Astrocyte (in vitro differentiated cells and primary cell): ENCODE measurements around the gene RAPGEF3. TPM values are rescaled to one million over a fixed set of nuclear protein-coding genes. Genes with fewer than 3 reads are reported as not detected.

Experiments used
- DNase-seq: peaks from one replicate; pipeline ENCODE4 v3.0.0-alpha.2; 2010; ENCODE audit warnings: low read depth
- FAIRE-seq: peaks from 2 replicates; lab custom pipeline; 2011; peaks lifted over from hg19 to GRCh38; lab: Jason Lieb, UNC
- H2AFZ ChIP-seq: 2 replicates; pipeline ENCODE4 v1.6.0; 2012; ENCODE audit warnings: low read depth, low read length, inconsistent platforms
- H3K27ac ChIP-seq: 2 replicates; pipeline ENCODE4 v1.5.1; 2011; ENCODE audit warnings: low read depth, low read length, inconsistent platforms
- H3K27me3 ChIP-seq: 2 replicates; pipeline ENCODE4 v1.6.0; 2011; ENCODE audit warnings: low read length, inconsistent platforms; ENCODE audit not compliant: insufficient read depth
- H3K36me3 ChIP-seq: 2 replicates; pipeline ENCODE4 v1.5.1; 2011; ENCODE audit warnings: low read length, inconsistent platforms; ENCODE audit not compliant: insufficient read depth
- H3K4me1 ChIP-seq: 2 replicates; pipeline ENCODE4 v1.5.1; 2011; ENCODE audit warnings: low read length, inconsistent platforms; ENCODE audit not compliant: insufficient read depth
- H3K4me2 ChIP-seq: 2 replicates; pipeline ENCODE4 v1.6.0; 2012; ENCODE audit warnings: low read length, inconsistent platforms
- H3K4me3 ChIP-seq: 2 replicates; pipeline ENCODE4 v1.5.1; 2011; ENCODE audit warnings: low read depth, mild to moderate bottlenecking, low read length, inconsistent platforms; ENCODE audit not compliant: insufficient read depth
- H3K79me2 ChIP-seq: 2 replicates; pipeline ENCODE4 v1.6.0; 2012; ENCODE audit warnings: mild to moderate bottlenecking, low read length, inconsistent platforms; ENCODE audit not compliant: insufficient read depth
- H3K9ac ChIP-seq: 2 replicates; pipeline ENCODE4 v1.6.0; 2012; ENCODE audit warnings: mild to moderate bottlenecking, low read length, inconsistent platforms
- H3K9me3 ChIP-seq: 2 replicates; pipeline ENCODE4 v1.5.1; 2012; ENCODE audit warnings: low read depth, mild to moderate bottlenecking, low read length, inconsistent platforms; ENCODE audit not compliant: insufficient read depth
- H4K20me1 ChIP-seq: 2 replicates; pipeline ENCODE4 v1.6.0; 2012; ENCODE audit warnings: low read length, inconsistent platforms; ENCODE audit not compliant: insufficient read depth
- H3K27ac Mint-ChIP-seq: one replicate; pipeline ENCODE4 v1.8.0; 2021; ENCODE audit warnings: mild to moderate bottlenecking, mixed read lengths; ENCODE audit not compliant: unreplicated experiment
- H3K27me3 Mint-ChIP-seq: one replicate; pipeline ENCODE4 v1.8.0; 2021; ENCODE audit warnings: low read depth, mixed read lengths; ENCODE audit not compliant: unreplicated experiment
- H3K36me3 Mint-ChIP-seq: one replicate; pipeline ENCODE4 v1.8.0; 2021; ENCODE audit warnings: low read depth, mixed read lengths; ENCODE audit not compliant: unreplicated experiment
- H3K4me1 Mint-ChIP-seq: one replicate; pipeline ENCODE4 v1.8.0; 2021; ENCODE audit warnings: low read depth, mixed read lengths; ENCODE audit not compliant: unreplicated experiment
- H3K4me3 Mint-ChIP-seq: one replicate; pipeline ENCODE4 v1.8.0; 2021; ENCODE audit warnings: mild to moderate bottlenecking, moderate library complexity, mixed read lengths; ENCODE audit not compliant: unreplicated experiment
- H3K9me3 Mint-ChIP-seq: one replicate; pipeline ENCODE4 v1.8.0; 2021; ENCODE audit warnings: mild to moderate bottlenecking, mixed read lengths; ENCODE audit not compliant: unreplicated experiment
- CTCF ChIP-seq: IDR thresholded peaks from 2 replicates; pipeline ENCODE4 v1.5.1; 2011; ENCODE audit warnings: low read depth, mild to moderate bottlenecking, inconsistent platforms, low read length, moderate library complexity; ENCODE audit not compliant: insufficient read depth
- EZH2 ChIP-seq: IDR thresholded peaks from 2 replicates; pipeline ENCODE4 v1.6.1; 2012; ENCODE audit warnings: mild to moderate bottlenecking, low read length, inconsistent platforms; ENCODE audit not compliant: insufficient read depth
- total RNA-seq: library from RNA; stranded (reverse); gene quantifications from 2 replicates; pipeline ENCODE4 v1.2.1, GENCODE V29; 2021

Gene RAPGEF3
- total RNA-seq, 1 donor from 2014 or later: 5.9 TPM

DNA sequence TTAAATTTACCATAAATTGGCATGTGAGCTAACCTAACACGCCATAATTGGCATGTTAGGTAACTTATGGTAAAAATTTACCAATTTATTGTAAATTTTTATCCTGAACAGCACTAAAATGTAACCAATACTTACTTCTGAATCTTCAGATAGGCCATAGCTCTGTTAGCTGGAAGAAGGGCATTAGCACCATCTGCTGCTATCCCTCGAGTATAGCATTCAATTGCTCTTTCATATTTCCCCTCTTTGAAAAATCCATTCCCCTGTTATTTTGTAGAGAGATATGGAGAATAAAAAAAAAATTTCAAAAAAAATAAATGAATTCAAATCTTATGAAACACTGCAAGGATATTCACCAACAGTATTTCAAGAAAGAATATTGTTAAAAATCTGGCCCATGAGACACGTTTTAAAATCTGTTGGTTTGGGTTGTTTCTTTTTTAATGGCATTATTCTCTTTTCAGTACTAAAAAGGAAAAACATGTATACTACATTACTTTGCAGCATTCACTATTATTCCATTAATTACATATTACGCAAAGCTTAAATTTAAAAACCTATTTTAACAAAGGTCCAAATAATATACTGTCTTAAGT lies 71.9 kb downstream of the RAPGEF3 start:
- Mint-ChIP-seq H3K4me1 (no peaks in the 10 kb centered on the region), H3K36me3 (no peaks in the 10 kb centered on the region), H3K9me3 (no peaks in the 10 kb centered on the region), H3K4me3 (no peak overlapping the region), H3K27ac (no peak overlapping the region), H3K27me3 (no peaks in the 10 kb centered on the region)
- Histone ChIP-seq H3K27me3 (no peaks in the 10 kb centered on the region), H3K36me3 (peaks cover 19% of the 10 kb centered on the region), H3K79me2 (no peaks in the 10 kb centered on the region), H3K9ac (no peak overlapping the region), H3K4me1 (no peaks in the 10 kb centered on the region), H3K4me3 (no peak overlapping the region), H3K4me2 (no peak overlapping the region), H2AFZ (no peak overlapping the region), H4K20me1 (no peaks in the 10 kb centered on the region), H3K27ac (no peak overlapping the region), H3K9me3 (no peaks in the 10 kb centered on the region)
- no peak for FAIRE-seq
- TF ChIP-seq EZH2: no peak
- peak; percentile 78 for TF ChIP-seq CTCF
- DNase-seq: peak; percentile 21

Other genes with a start within 250 kb of the RAPGEF3 start
- 36.2 and 39.2 TPM in 2 replicates for gene RPAP3, start 52.9 kb downstream of the RAPGEF3 start, total RNA-seq
- not detected in 2 replicates for gene ENDOU, start 33.4 kb downstream of the RAPGEF3 start, total RNA-seq
- gene SLC48A1, start 14.4 kb upstream of the RAPGEF3 start, total RNA-seq: 17.7 and 23.8 TPM in 2 replicates
- 76.3 and 92.2 TPM in 2 replicates for gene HDAC7, start 61.0 kb upstream of the RAPGEF3 start, total RNA-seq
- 6.1 and 6.6 TPM in 2 replicates for gene VDR, start 146.1 kb upstream of the RAPGEF3 start, total RNA-seq
- 19.4 and 30.0 TPM in 2 replicates for gene TMEM106C, start 204.7 kb upstream of the RAPGEF3 start, total RNA-seq
- 11.2 and 20.3 TPM in 2 replicates for gene COL2A1, start 245.6 kb upstream of the RAPGEF3 start, total RNA-seq